B cell (primary cell): ENCODE data around the gene CYB5D1. TPM values are rescaled to one million over a fixed set of nuclear protein-coding genes. Genes with fewer than 3 reads are reported as not detected.
A peak's percentile ranks its signal among the peaks of the same experiment; 100 is the strongest.

Experiments
- ATAC-seq: fragments of 200-7000 bp; cut with Tn5 transposase; one replicate; pipeline ENCODE4 v1.10.0; 2021; ENCODE audit warnings: low read depth, mild to moderate bottlenecking, moderate number of reproducible peaks, moderate library complexity
- CTCF ChIA-PET: fragments of 350-600 bp; sonication (Branson Sonifier 250); formaldehyde crosslinking; loops from one replicate; lab custom pipeline; 2021; ENCODE audit warnings: antibody characterized with exemption, inconsistent platforms; lab: Charles Lee
- POLR2A ChIA-PET: fragments of 350-600 bp; sonication (Branson Sonifier 250); formaldehyde crosslinking; loops from one replicate; lab custom pipeline; 2021; ENCODE audit warnings: antibody characterized with exemption; lab: Charles Lee
- DNase-seq: peaks from one replicate; pipeline ENCODE4 v3.0.0; 2013
- H2AFZ ChIP-seq: 2 replicates; pipeline ENCODE4 v1.6.1; 2012; ENCODE audit warnings: mild to moderate bottlenecking, low read depth, low read length; ENCODE audit not compliant: insufficient read depth, poor library complexity, severe bottlenecking
- H3K27ac ChIP-seq, 2 donors: 1 replicate in 1 of 2; 2 replicates in 1 of 2; pipeline ENCODE4 v1.5.1; 2012 to 2013; ENCODE audit warnings: low read length in 2 of 2, mild to moderate bottlenecking in 2 of 2, moderate library complexity in 1 of 2
- H3K27me3 ChIP-seq, 4 experiments: fragments of 200-600 bp in 1 of 4; sonication (generic) in 1 of 4; replicated peaks in 1 of 4; 1 replicate in 2 of 4; 2 replicates in 2 of 4; pipeline versions ENCODE4 v1.6.1 to v1.7.0; 2013 to 2016; ENCODE audit warnings: low read length in 3 of 4, mild to moderate bottlenecking in 2 of 4, mixed read lengths in 1 of 4, moderate library complexity in 1 of 4; ENCODE audit not compliant: insufficient read depth in 4 of 4, control insufficient read depth in 3 of 4; ENCODE audit errors: control extremely low read depth in 1 of 4
- H3K36me3 ChIP-seq, 2 experiments: replicated peaks in 1 of 2; 1 replicate in 1 of 2; 2 replicates in 1 of 2; pipeline versions ENCODE4 v1.6.1 to v1.7.1; 2013; ENCODE audit warnings: low read length in 1 of 2; ENCODE audit not compliant: insufficient read depth in 2 of 2, control insufficient read depth in 1 of 2; ENCODE audit errors: control extremely low read depth in 1 of 2, extremely low read depth in 1 of 2
- H3K4me1 ChIP-seq, 2 donors: fragments of 200-600 bp in 1 of 2; sonication (generic) in 1 of 2; 1 replicate in 1 of 2; 2 replicates in 1 of 2; pipeline versions ENCODE4 v1.5.1 to v1.6.1; 2013 to 2017; ENCODE audit warnings: low read length in 2 of 2; ENCODE audit not compliant: control insufficient read depth in 2 of 2, insufficient read depth in 2 of 2
- H3K4me2 ChIP-seq: replicated peaks from 2 replicates; pipeline ENCODE3; 2012; ENCODE audit warnings: mild to moderate bottlenecking, low read depth, low read length; ENCODE audit not compliant: poor library complexity, severe bottlenecking
- H3K4me3 ChIP-seq, 5 experiments: fragments of 200-600 bp in 1 of 5; sonication (generic) in 1 of 5; 1 replicate in 3 of 5; 2 replicates in 2 of 5; pipeline versions ENCODE4 v1.5.1 to v1.7.0; 2011 to 2016; ENCODE audit warnings: low read length in 4 of 5, mild to moderate bottlenecking in 4 of 5, low read depth in 2 of 5, control low read depth in 1 of 5, moderate library complexity in 1 of 5; ENCODE audit not compliant: insufficient read depth in 1 of 5; ENCODE audit errors: control extremely low read depth in 1 of 5, extremely low read depth in 1 of 5
- H3K79me2 ChIP-seq: fragments of 200-600 bp; sonication (generic); one replicate; pipeline ENCODE4 v1.6.0; 2016; ENCODE audit warnings: low read length; ENCODE audit not compliant: control insufficient read depth, insufficient read depth
- H3K9ac ChIP-seq: fragments of 200-600 bp; sonication (generic); 2 replicates; pipeline ENCODE4 v1.6.1; 2017; ENCODE audit warnings: mild to moderate bottlenecking, low read length, moderate library complexity
- H3K9me3 ChIP-seq, 3 donors: one replicate each; pipeline versions ENCODE4 v1.6.1 to v1.7.1; 2013; ENCODE audit warnings: low read length in 2 of 3; ENCODE audit not compliant: control insufficient read depth in 2 of 3, insufficient read depth in 1 of 3; ENCODE audit errors: control extremely low read depth in 1 of 3
- H4K20me1 ChIP-seq: 2 replicates; pipeline ENCODE4 v1.6.0; 2012; ENCODE audit warnings: mild to moderate bottlenecking, low read length; ENCODE audit not compliant: insufficient read depth, control insufficient read depth, poor library complexity, severe bottlenecking
- H3K27ac Mint-ChIP-seq: one replicate; pipeline ENCODE4 v1.8.0; 2021; ENCODE audit warnings: mixed read lengths
- H3K27me3 Mint-ChIP-seq: one replicate; pipeline ENCODE4 v1.8.0; 2021; ENCODE audit warnings: mixed read lengths
- H3K4me1 Mint-ChIP-seq: one replicate; pipeline ENCODE4 v1.8.0; 2021; ENCODE audit warnings: mixed read lengths
- H3K4me3 Mint-ChIP-seq: one replicate; pipeline ENCODE4 v1.8.0; 2021; ENCODE audit warnings: mixed read lengths
- H3K9me3 Mint-ChIP-seq: one replicate; pipeline ENCODE4 v1.8.0; 2022; ENCODE audit warnings: mixed read lengths; ENCODE audit not compliant: insufficient read depth
- CTCF ChIP-seq: fragments of 200-600 bp; IDR thresholded peaks from one replicate; pipeline ENCODE4 v1.8.0; 2022; ENCODE audit warnings: antibody characterized with exemption, mild to moderate bottlenecking
- EZH2 ChIP-seq: IDR thresholded peaks from 2 replicates; pipeline ENCODE4 v1.6.1; 2012; ENCODE audit warnings: borderline replicate concordance, low read depth, mild to moderate bottlenecking, moderate library complexity, low read length; ENCODE audit not compliant: insufficient read depth, poor library complexity, severe bottlenecking
- WGBS: methylation state at CpG from one replicate; pipeline ENCODE4 v1.1.5; 2013; ENCODE audit warnings: missing lambda C conversion rate; ENCODE audit not compliant: insufficient coverage; 5-methylcytosine and 5-hydroxymethylcytosine counted together
- intact Hi-C: fragments of 100-400 bp; cut with micrococcal nuclease; formaldehyde crosslinking; loops from one replicate; pipeline ENCODE4 v1.10.0; 2022
- polyA plus RNA-seq: library from polyadenylated mRNA; depleted of rRNA; stranded (reverse); fragments of >200 nt; gene quantifications from 2 replicates; pipeline ENCODE4 v1.2.3, GENCODE V29; 2012
- total RNA-seq, 2 donors: library from RNA; stranded (reverse); fragments of 120-200 nt in 1 of 2; gene quantifications; 1 replicate in 1 of 2; 2 replicates in 1 of 2; pipeline versions ENCODE4 v1.2.3 to v1.2.4, GENCODE V29; 2013 to 2022

CYB5D1 gene
- total and polyA plus RNA-seq, 2 donors (not counting 1 experiment from before 2014, with no cell fraction given) = 6.3 to 10.2 TPM

- Mint-ChIP-seq H3K4me1 (peaks cover 40% of the 10 kb centered on the region), H3K27ac (peak overlapping the region; percentile 97), H3K27me3 (peaks cover 17% of the 10 kb centered on the region), H3K9me3 (no peaks in the 10 kb centered on the region), H3K4me3 (peak overlapping the region; percentile 99)
- ChIA-PET POLR2A (interaction anchor here (0.5 to 3.2 kb wide), 9 partner anchors 9 to 148 kb away, joined by 3 to 21 read pairs (median 10); partner anchors contain the start of genes CYB5D1, NAA38 and TP53), CTCF (interaction anchor here (0.6 to 5.3 kb wide), 15 partner anchors 10 to 223 kb away, joined by 3 to 53 read pairs (median 6); partner anchors contain the start of genes CYB5D1 and NAA38)
- peaks cover 0 to 4% (median 0%) of the 10 kb centered on the region in 3 donors for H3K9me3 ChIP-seq
- peaks cover 23% of the 10 kb centered on the region for H4K20me1 ChIP-seq
- peaks cover 30% of the 10 kb centered on the region for H3K79me2 ChIP-seq
- 0% methylated on average over 18 of the region's 20 CpGs for WGBS
- peak overlapping the region; percentile 34 for H2AFZ ChIP-seq
- H3K9ac ChIP-seq = peak overlapping the region; percentile 83
- intact Hi-C loops = loop anchor here (1.0 to 10.0 kb wide), 6 partner anchors 12 to 1180 kb away; partner anchors contain the start of genes C17orf100, CNTROB, MED31 and NAA38
- ATAC-seq (peak; percentile 4), DNase-seq (peak; percentile 85)
- peak overlapping the region; percentile 99 for H3K4me2 ChIP-seq
- peak overlapping the region; percentile 93 to 100 for H3K27ac ChIP-seq
- H3K4me3 ChIP-seq = peak overlapping the region; percentile 56 to 99 (median 95)
- no peaks in the 10 kb centered on the region for H3K36me3 ChIP-seq
- no peak for TF ChIP-seq EZH2
- no peak for TF ChIP-seq CTCF
- peaks cover 0 to 13% (median under 1%) of the 10 kb centered on the region in 4 experiments for H3K27me3 ChIP-seq
- H3K4me1 ChIP-seq = peaks cover 38 to 52% of the 10 kb centered on the region in 2 donors
Measured at GRCh38 chr17:7834542-7834956, 23.3 kb upstream of the CYB5D1 start.
